ENCODE data around the gene DDB1.

GRCh38 chr11:61266602-61267001 is 66.3 kb downstream of the DDB1 start:
- TF ChIP-seq FOXP2 (optimal IDR thresholded peaks at IDR 0.05; ENCODE audit: control extremely low read depth, extremely low read length, insufficient read depth) (no peak), POLR2AphosphoS5 (IDR thresholded peaks at IDR 0.05; ENCODE audit: borderline replicate concordance, low read depth, low read length) (no peak)

All from SK-N-MC (cell line).